CD4-positive, CD25-positive, alpha-beta regulatory T cell (primary cell): Measurements from ENCODE around the gene TMEM201. TPM values are rescaled to one million over a fixed set of nuclear protein-coding genes. Genes with fewer than 3 reads are reported as not detected.

Source experiments
- ATAC-seq, 2 donors: fragments of 150-1000 bp; cut with Tn5 transposase; one replicate each; pipeline ENCODE4 v1.10.0; 2021; ENCODE audit warnings: low read depth in 2 of 2, moderate number of reproducible peaks in 2 of 2, moderate library complexity in 1 of 2
- DNase-seq, 3 donors: peaks; one replicate each; pipeline versions ENCODE4 v3.0.0 to v3.0.0-alpha.2; 2012 to 2022; ENCODE audit warnings: mixed read lengths in 1 of 3
- H3K27ac ChIP-seq: one replicate; pipeline ENCODE4 v1.7.0; 2013; ENCODE audit warnings: mild to moderate bottlenecking, low read length; ENCODE audit not compliant: insufficient read depth, poor library complexity, severe bottlenecking
- H3K27me3 ChIP-seq: one replicate; pipeline ENCODE4 v1.7.0; 2013; ENCODE audit warnings: low read length; ENCODE audit not compliant: control insufficient read depth, insufficient read depth
- H3K36me3 ChIP-seq: one replicate; pipeline ENCODE4 v1.7.0; 2013; ENCODE audit warnings: mild to moderate bottlenecking, low read length, moderate library complexity; ENCODE audit not compliant: control insufficient read depth, insufficient read depth
- H3K4me1 ChIP-seq: 2 replicates; pipeline ENCODE4 v1.7.0; 2013; ENCODE audit warnings: mild to moderate bottlenecking, low read length; ENCODE audit not compliant: insufficient read depth, control insufficient read depth, poor library complexity, severe bottlenecking
- H3K4me3 ChIP-seq: one replicate; pipeline ENCODE4 v1.7.0; 2013; ENCODE audit warnings: low read depth, mild to moderate bottlenecking, low read length, moderate library complexity
- H3K9me3 ChIP-seq, 2 experiments: 1 replicate in 1 of 2; 2 replicates in 1 of 2; pipeline ENCODE4 v1.7.0; 2013; ENCODE audit warnings: low read length in 2 of 2, mild to moderate bottlenecking in 1 of 2, moderate library complexity in 1 of 2; ENCODE audit not compliant: control insufficient read depth in 2 of 2
- H3K27ac Mint-ChIP-seq, 3 donors: one replicate each; pipeline ENCODE4 v1.8.0; 2020 to 2022; ENCODE audit warnings: mild to moderate bottlenecking in 3 of 3, mixed read lengths in 3 of 3, moderate library complexity in 2 of 3
- H3K27me3 Mint-ChIP-seq: one replicate; pipeline ENCODE4 v1.8.0; 2022; ENCODE audit warnings: mild to moderate bottlenecking, mixed read lengths
- H3K36me3 Mint-ChIP-seq: one replicate; pipeline ENCODE4 v1.8.0; 2020; ENCODE audit warnings: mixed read lengths
- H3K4me1 Mint-ChIP-seq, 4 donors: one replicate each; pipeline ENCODE4 v1.8.0; 2020 to 2022; ENCODE audit warnings: mixed read lengths in 4 of 4, mild to moderate bottlenecking in 1 of 4
- H3K4me3 Mint-ChIP-seq, 4 donors: one replicate each; pipeline ENCODE4 v1.8.0; 2020 to 2022; ENCODE audit warnings: mild to moderate bottlenecking in 4 of 4, mixed read lengths in 4 of 4, moderate library complexity in 3 of 4
- H3K9me3 Mint-ChIP-seq, 7 donors: one replicate each; pipeline ENCODE4 v1.8.0; 2020 to 2022; ENCODE audit warnings: mixed read lengths in 7 of 7, mild to moderate bottlenecking in 3 of 7, moderate library complexity in 2 of 7
- polyA plus RNA-seq, 4 donors: library from polyadenylated mRNA; unstranded; fragments of 300-500 nt; fragmentation: Illumina TruSeq; gene quantifications; one replicate each; pipeline ENCODE4 v1.2.3, GENCODE V29; 2021
- total RNA-seq: library from RNA; stranded (reverse); gene quantifications from one replicate; pipeline ENCODE4 v1.2.3, GENCODE V29; 2022

TMEM201 gene
- total and polyA plus RNA-seq, 5 donors from 2014 or later, result 1.1 to 12.1 (median 1.5) TPM

- peak overlapping the region in 1 of 4 donors; percentile 15 for H3K4me3 Mint-ChIP-seq
- H3K36me3 ChIP-seq, result peaks cover 15% of the 10 kb centered on the region
Measured at GRCh38 chr1:9597361-9598315, 8.9 kb downstream of the TMEM201 start.

DNA sequence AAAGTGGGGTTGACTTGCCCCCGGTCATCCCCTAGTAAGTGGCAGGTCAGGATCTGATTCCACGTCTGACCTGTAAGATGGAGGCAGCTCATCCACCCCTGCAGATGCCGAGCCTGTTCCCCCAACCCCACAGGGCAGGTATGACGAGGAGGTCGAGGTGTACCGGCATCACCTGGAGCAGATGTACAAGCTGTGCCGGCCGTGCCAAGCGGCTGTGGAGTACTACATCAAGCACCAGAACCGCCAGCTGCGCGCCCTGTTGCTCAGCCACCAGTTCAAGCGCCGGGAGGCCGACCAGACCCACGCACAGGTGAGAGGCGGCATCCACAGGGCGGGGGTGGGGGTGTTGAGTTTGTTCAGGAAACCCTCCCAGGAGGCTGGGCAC, 9.6 kb downstream of the TMEM201 start:
- H3K27ac ChIP-seq, result no peak overlapping the region
- DNase-seq, result no peak
- no peak overlapping the region for H3K27ac Mint-ChIP-seq
- H3K4me3 Mint-ChIP-seq, result no peak overlapping the region
- no peaks in the 10 kb centered on the region for H3K27me3 Mint-ChIP-seq
- peaks cover 5% of the 10 kb centered on the region for H3K4me1 ChIP-seq
- H3K9me3 Mint-ChIP-seq, result no peaks in the 10 kb centered on the region
- no peaks in the 10 kb centered on the region for H3K9me3 ChIP-seq
- H3K36me3 Mint-ChIP-seq, result peaks cover 8% of the 10 kb centered on the region
- H3K36me3 ChIP-seq, result peaks cover 15% of the 10 kb centered on the region
- no peak overlapping the region for H3K4me3 ChIP-seq
- peaks cover 0 to 5% (median 2%) of the 10 kb centered on the region in 4 donors for H3K4me1 Mint-ChIP-seq
- no peaks in the 10 kb centered on the region for H3K27me3 ChIP-seq
- ATAC-seq, result no peak

More at GRCh38 chr1:9597361-9598315, 8.9 kb downstream of the TMEM201 start:
- H3K27ac Mint-ChIP-seq, result no peak overlapping the region
- DNase-seq (no peak), ATAC-seq (no peak)
- no peaks in the 10 kb centered on the region for H3K27me3 Mint-ChIP-seq
- H3K4me1 ChIP-seq, result peaks cover 12% of the 10 kb centered on the region
- H3K9me3 ChIP-seq, result no peaks in the 10 kb centered on the region
- H3K4me3 ChIP-seq, result no peak overlapping the region
- H3K4me1 Mint-ChIP-seq, result peaks cover 0 to 12% (median 5%) of the 10 kb centered on the region in 4 donors
- peaks cover 8% of the 10 kb centered on the region for H3K36me3 Mint-ChIP-seq
- H3K27ac ChIP-seq, result no peak overlapping the region
- H3K27me3 ChIP-seq, result no peaks in the 10 kb centered on the region
- H3K9me3 Mint-ChIP-seq, result no peaks in the 10 kb centered on the region

DNA sequence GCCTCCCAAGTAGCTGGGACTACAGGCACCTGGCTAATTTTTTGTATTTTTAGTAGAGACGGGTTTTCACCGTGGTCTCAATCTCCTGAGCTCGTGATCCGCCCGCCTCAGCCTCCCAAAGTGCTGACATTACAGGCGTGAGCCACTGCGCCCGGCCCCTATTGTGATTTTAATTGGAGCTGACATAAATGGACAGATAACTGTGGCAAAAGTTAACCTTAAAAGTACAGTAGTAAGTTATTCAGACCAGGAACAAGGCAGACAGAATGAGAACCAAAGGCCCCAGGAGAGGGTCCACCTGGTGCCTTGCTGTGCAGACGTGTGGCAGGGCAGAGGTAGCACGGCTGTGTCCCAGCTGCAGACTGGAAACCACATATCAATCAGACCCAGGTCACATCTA, 11.0 kb downstream of the TMEM201 start:
- no peaks in the 10 kb centered on the region for H3K9me3 Mint-ChIP-seq
- Histone ChIP-seq H3K9me3 (no peaks in the 10 kb centered on the region), H3K4me3 (no peak overlapping the region), H3K36me3 (peaks cover 15% of the 10 kb centered on the region), H3K4me1 (no peaks in the 10 kb centered on the region), H3K27me3 (no peaks in the 10 kb centered on the region), H3K27ac (no peak overlapping the region)
- peaks cover 8% of the 10 kb centered on the region for H3K36me3 Mint-ChIP-seq
- H3K4me1 Mint-ChIP-seq, result no peaks in the 10 kb centered on the region
- H3K27me3 Mint-ChIP-seq, result no peaks in the 10 kb centered on the region
- no peak overlapping the region for H3K27ac Mint-ChIP-seq
- no peak overlapping the region for H3K4me3 Mint-ChIP-seq
- ATAC-seq, result no peak
- no peak for DNase-seq

DNA sequence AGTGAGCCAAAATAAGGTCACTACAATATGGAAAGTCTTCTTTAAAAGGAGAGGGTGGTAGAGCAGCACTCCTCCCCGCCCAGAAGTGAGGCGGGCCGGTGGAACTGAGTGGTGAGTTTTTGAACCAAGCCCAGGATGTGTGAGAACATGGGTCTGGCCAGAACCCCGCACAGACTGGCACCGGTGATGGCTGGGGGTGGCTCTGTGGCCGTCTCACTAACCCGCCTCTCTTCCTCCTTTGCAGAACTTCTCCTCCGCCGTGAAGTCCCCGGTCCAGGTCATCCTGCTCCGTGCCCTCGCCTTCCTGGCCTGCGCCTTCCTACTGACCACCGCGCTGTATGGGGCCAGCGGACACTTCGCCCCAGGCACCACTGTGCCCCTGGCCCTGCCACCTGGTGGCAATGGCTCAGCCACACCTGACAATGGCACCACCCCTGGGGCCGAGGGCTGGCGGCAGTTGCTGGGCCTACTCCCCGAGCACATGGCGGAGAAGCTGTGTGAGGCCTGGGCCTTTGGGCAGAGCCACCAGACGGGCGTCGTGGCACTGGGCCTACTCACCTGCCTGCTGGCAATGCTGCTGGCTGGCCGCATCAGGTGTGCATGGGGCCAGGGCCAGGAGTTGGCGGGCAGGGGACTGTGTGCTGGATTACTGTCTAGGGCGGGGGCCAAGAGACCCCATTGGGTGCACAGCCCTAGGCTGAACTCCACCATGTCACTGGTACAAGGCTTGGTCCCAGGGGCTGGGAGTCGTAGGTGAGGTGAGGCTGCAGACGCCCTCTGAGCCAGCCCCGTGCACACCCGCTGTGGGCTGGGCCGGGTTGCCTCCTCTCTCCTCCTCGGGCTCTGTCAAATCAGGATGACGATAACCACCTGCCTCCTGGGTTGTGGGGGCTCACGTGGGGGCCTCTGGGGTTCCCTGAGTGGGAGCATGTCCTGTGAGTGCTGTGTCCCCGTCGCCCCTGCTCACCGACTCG, 12.4 kb downstream of the TMEM201 start:
- no peak overlapping the region for H3K27ac ChIP-seq
- no peaks in the 10 kb centered on the region for H3K27me3 Mint-ChIP-seq
- H3K36me3 ChIP-seq, result peaks cover 15% of the 10 kb centered on the region
- H3K9me3 Mint-ChIP-seq, result no peaks in the 10 kb centered on the region
- no peak overlapping the region for H3K27ac Mint-ChIP-seq
- no peak for ATAC-seq
- no peak overlapping the region for H3K4me3 ChIP-seq
- H3K27me3 ChIP-seq, result no peaks in the 10 kb centered on the region
- H3K4me1 Mint-ChIP-seq, result no peaks in the 10 kb centered on the region
- H3K9me3 ChIP-seq, result no peaks in the 10 kb centered on the region
- no peak overlapping the region for H3K4me3 Mint-ChIP-seq
- H3K4me1 ChIP-seq, result no peaks in the 10 kb centered on the region
- H3K36me3 Mint-ChIP-seq, result peaks cover 8% of the 10 kb centered on the region
- no peak for DNase-seq

DNA sequence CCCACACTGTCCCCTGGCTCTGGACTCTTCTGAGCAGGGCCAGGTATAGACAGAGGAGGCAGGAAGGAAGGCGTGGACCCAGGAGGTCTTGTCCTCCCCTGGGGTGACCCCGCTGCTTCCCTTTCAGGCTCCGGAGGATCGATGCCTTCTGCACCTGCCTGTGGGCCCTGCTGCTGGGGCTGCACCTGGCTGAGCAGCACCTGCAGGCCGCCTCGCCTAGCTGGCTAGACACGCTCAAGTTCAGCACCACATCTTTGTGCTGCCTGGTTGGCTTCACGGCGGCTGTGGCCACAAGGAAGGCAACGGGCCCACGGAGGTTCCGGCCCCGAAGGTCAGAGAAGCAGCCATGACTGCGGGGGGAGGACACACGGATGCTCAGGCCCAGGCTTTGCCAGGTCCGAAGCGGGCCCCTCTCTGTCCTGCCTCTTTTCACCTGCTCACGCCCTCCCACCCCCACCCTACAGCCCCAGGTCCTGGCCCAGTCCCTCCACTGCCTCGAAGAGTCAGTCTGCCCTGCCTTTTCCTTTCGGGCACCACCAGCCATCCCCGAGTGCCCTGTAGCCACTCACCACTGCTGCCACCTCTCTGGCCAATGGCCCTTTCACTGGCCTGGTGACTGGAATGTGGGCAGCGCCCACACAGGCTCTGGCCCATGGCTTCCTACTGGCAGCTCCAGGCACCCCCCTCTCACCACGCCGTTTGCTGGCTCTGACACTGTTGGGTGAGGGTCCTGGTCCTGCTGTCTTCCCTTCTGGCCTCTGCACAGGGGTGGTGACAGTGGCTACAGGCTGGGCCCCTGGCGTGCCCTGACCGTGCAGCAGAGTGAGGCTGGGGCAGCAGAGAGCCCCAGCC, 13.5 kb downstream of the TMEM201 start:
- Histone ChIP-seq H3K27me3 (no peaks in the 10 kb centered on the region), H3K4me3 (no peak overlapping the region), H3K4me1 (no peaks in the 10 kb centered on the region), H3K36me3 (peaks cover 15% of the 10 kb centered on the region), H3K9me3 (no peaks in the 10 kb centered on the region), H3K27ac (no peak overlapping the region)
- Mint-ChIP-seq H3K4me3 (no peak overlapping the region), H3K27me3 (no peaks in the 10 kb centered on the region), H3K4me1 (no peaks in the 10 kb centered on the region), H3K36me3 (peaks cover 8% of the 10 kb centered on the region), H3K9me3 (no peaks in the 10 kb centered on the region), H3K27ac (no peak overlapping the region)
- no peak for ATAC-seq
- DNase-seq, result no peak

DNA sequence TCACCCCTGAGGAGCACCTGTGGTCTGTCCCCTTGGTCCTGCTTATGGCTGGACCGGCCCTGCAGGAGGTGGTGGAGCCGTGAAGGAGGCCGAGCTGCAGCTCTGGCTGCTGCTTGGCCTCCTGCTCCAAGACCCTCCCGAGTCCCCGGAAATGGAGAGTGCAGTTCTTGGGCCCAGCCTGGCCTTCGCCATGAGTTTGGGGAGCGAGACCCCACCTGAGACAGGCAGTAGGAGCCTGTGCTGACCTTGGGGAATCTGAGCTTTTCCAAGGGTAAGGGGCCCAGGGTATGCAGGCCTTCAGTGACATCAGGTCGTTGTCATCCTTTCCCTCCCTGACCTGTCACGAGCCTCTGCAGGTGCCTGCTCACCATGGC, 14.1 kb downstream of the TMEM201 start:
- H3K36me3 Mint-ChIP-seq, result peaks cover 8% of the 10 kb centered on the region
- Histone ChIP-seq H3K9me3 (no peaks in the 10 kb centered on the region), H3K4me3 (no peak overlapping the region), H3K4me1 (no peaks in the 10 kb centered on the region), H3K27ac (no peak overlapping the region), H3K36me3 (peaks cover 12% of the 10 kb centered on the region), H3K27me3 (no peaks in the 10 kb centered on the region)
- no peaks in the 10 kb centered on the region for H3K27me3 Mint-ChIP-seq
- no peak overlapping the region for H3K4me3 Mint-ChIP-seq
- DNase-seq (no peak), ATAC-seq (no peak)
- H3K27ac Mint-ChIP-seq, result no peak overlapping the region
- H3K4me1 Mint-ChIP-seq, result no peaks in the 10 kb centered on the region
- no peaks in the 10 kb centered on the region for H3K9me3 Mint-ChIP-seq

- H3K36me3 Mint-ChIP-seq, result peaks cover 8% of the 10 kb centered on the region
- Histone ChIP-seq H3K27me3 (no peaks in the 10 kb centered on the region), H3K4me1 (no peaks in the 10 kb centered on the region), H3K36me3 (peaks cover 12% of the 10 kb centered on the region), H3K4me3 (no peak overlapping the region), H3K27ac (no peak overlapping the region), H3K9me3 (no peaks in the 10 kb centered on the region)
- ATAC-seq (no peak), DNase-seq (no peak)
- no peak overlapping the region for H3K4me3 Mint-ChIP-seq
- no peak overlapping the region for H3K27ac Mint-ChIP-seq
- H3K27me3 Mint-ChIP-seq, result no peaks in the 10 kb centered on the region
- H3K4me1 Mint-ChIP-seq, result no peaks in the 10 kb centered on the region
- no peaks in the 10 kb centered on the region for H3K9me3 Mint-ChIP-seq
Measured at GRCh38 chr1:9603307-9603706, 14.6 kb downstream of the TMEM201 start.
